Prostate gland (tissue), 2 donors: ENCODE results near the gene CREB3. TPM values are rescaled to one million over a fixed set of nuclear protein-coding genes. Genes with fewer than 3 reads are reported as not detected.

Source experiments
- DNase-seq: peaks from one replicate; pipeline ENCODE4 v3.0.0-alpha.2; 2019; ENCODE audit warnings: low spot score
- H3K27ac ChIP-seq, 2 donors: fragments of 200-600 bp; sonication (generic); 2 replicates each; pipeline ENCODE4 v1.5.1; 2017 to 2019
- H3K27me3 ChIP-seq: fragments of 200-600 bp; sonication (generic); replicated peaks from 2 replicates; pipeline ENCODE4 v1.5.1; 2019; ENCODE audit not compliant: insufficient read depth
- H3K36me3 ChIP-seq, 2 donors: fragments of 200-600 bp; sonication (generic); 1 replicate in 1 of 2; 2 replicates in 1 of 2; pipeline versions ENCODE4 v1.5.1 to v1.8.1; 2017 to 2019
- H3K4me1 ChIP-seq: fragments of 200-600 bp; sonication (generic); replicated peaks from 2 replicates; pipeline ENCODE4 v1.5.1; 2019
- H3K4me3 ChIP-seq, 2 donors: fragments of 200-600 bp; sonication (generic); 2 replicates each; pipeline ENCODE4 v1.5.1; 2017 to 2019
- H3K9me3 ChIP-seq: fragments of 200-600 bp; sonication (generic); 2 replicates; pipeline ENCODE4 v1.5.1; 2017
- CTCF ChIP-seq, 4 experiments: fragments of 200-600 bp in 2 of 4; fragments of 450-650 bp in 2 of 4; sonication (generic) in 2 of 4; IDR thresholded peaks; 1 replicate in 3 of 4; 2 replicates in 1 of 4; pipeline ENCODE4 v1.5.1; 2016 to 2019; ENCODE audit warnings: antibody characterized with exemption in 4 of 4, mild to moderate bottlenecking in 2 of 4, moderate library complexity in 2 of 4
- POLR2A ChIP-seq: fragments of 450-650 bp; IDR thresholded peaks from one replicate; pipeline ENCODE4 v1.6.1; 2016; ENCODE audit warnings: antibody characterized with exemption, mild to moderate bottlenecking
- POLR2AphosphoS5 ChIP-seq: sonication (generic); formaldehyde crosslinking; IDR thresholded peaks from one replicate; pipeline ENCODE4 v1.6.1; 2017; ENCODE audit warnings: antibody characterized with exemption
- WGBS: methylation state at CpG from one replicate; pipeline ENCODE4 v1.1.5; 2018; 5-methylcytosine and 5-hydroxymethylcytosine counted together
- intact Hi-C: fragments of 100-400 bp; cut with DNase I; formaldehyde crosslinking; loops from one replicate; pipeline ENCODE4 v1.14.2; 2022
- total RNA-seq, 2 donors: library from RNA; depleted of rRNA; stranded (reverse); fragments of >200 nt; gene quantifications; one replicate each; pipeline ENCODE4 v1.1.0, GENCODE V29; 2016

CREB3 gene
- total RNA-seq, 2 donors from 2014 or later: 60.9 to 120 TPM

- Histone ChIP-seq H3K27ac (peak overlapping the region; percentile 80 to 88), H3K27me3 (no peaks in the 10 kb centered on the region), H3K4me3 (peak overlapping the region; percentile 72 to 89), H3K4me1 (peaks cover 21% of the 10 kb centered on the region), H3K36me3 (peaks cover 11 to 12% of the 10 kb centered on the region in 2 donors), H3K9me3 (no peaks in the 10 kb centered on the region)
- TF ChIP-seq POLR2A (no peak), POLR2AphosphoS5 (no peak), CTCF (IDR thresholded peaks at IDR 0.05) (no peak)
- under 1% methylated on average over 24 of the region's 24 CpGs for WGBS
- DNase-seq: no peak
- intact Hi-C loops: no loop called here
These were observed 15.9 kb downstream of the CREB3 start for GRCh38 chr9:35748242-35748857.

- WGBS: under 1% methylated on average over 36 of the region's 69 CpGs
- H3K27ac ChIP-seq: peak within 1 kb of the TSS; percentile 80 to 88
These were observed 16.5 kb downstream of the CREB3 start, which contains the start of the genes GBA2 and RGP1 for GRCh38 chr9:35748858-35749514. GBA2 (minus strand) TSS chr9:35749228; CDS start chr9:35748704, 524 bp downstream. RGP1 (plus strand) TSS chr9:35749287; CDS start chr9:35749756, 469 bp downstream.

GRCh38 chr9:35749515-35750255, 17.2 kb downstream of the CREB3 start:
- Histone ChIP-seq H3K9me3 (no peaks in the 10 kb centered on the region), H3K4me1 (peaks cover 21% of the 10 kb centered on the region), H3K4me3 (peak overlapping the region; percentile 72 to 89), H3K27me3 (no peaks in the 10 kb centered on the region), H3K27ac (peak overlapping the region; percentile 80 to 88), H3K36me3 (peaks cover 0 to 11% of the 10 kb centered on the region in 2 donors)
- WGBS: 2% methylated on average over 19 of the region's 19 CpGs
- intact Hi-C loops: no loop called here
- DNase-seq: peak; percentile 20
- TF ChIP-seq POLR2A (no peak), CTCF (IDR thresholded peaks at IDR 0.05) (no peak), POLR2AphosphoS5 (no peak)

More at GRCh38 chr9:35748858-35749514, 16.5 kb downstream of the CREB3 start, which contains the start of the genes GBA2 and RGP1:
- TF ChIP-seq POLR2A: peak; percentile 66
- peak in 1 of 4 experiments; percentile 15 for TF ChIP-seq CTCF (IDR thresholded peaks at IDR 0.05)
- peak; percentile 72 for TF ChIP-seq POLR2AphosphoS5
- Histone ChIP-seq H3K27me3 (no peaks in the 10 kb centered on the region), H3K4me3 (peak within 1 kb of the TSS; percentile 72 to 89), H3K4me1 (peaks cover 21% of the 10 kb centered on the region), H3K9me3 (no peaks in the 10 kb centered on the region), H3K36me3 (peaks cover 5 to 11% of the 10 kb centered on the region in 2 donors)
- intact Hi-C loops: no loop called here
- peak; percentile 76 for DNase-seq

GRCh38 chr9:35750256-35750531, 17.7 kb downstream of the CREB3 start:
- intact Hi-C loops: no loop called here
- H3K27ac ChIP-seq: peak overlapping the region in 1 of 2 donors; percentile 88
- peaks cover 0 to 11% of the 10 kb centered on the region in 2 donors for H3K36me3 ChIP-seq
- no peaks in the 10 kb centered on the region for H3K9me3 ChIP-seq
- H3K4me3 ChIP-seq: peak overlapping the region in 1 of 2 donors; percentile 89
- peaks cover 21% of the 10 kb centered on the region for H3K4me1 ChIP-seq
- DNase-seq: no peak
- no peak for TF ChIP-seq POLR2AphosphoS5
- TF ChIP-seq CTCF (IDR thresholded peaks at IDR 0.05): no peak
- H3K27me3 ChIP-seq: no peaks in the 10 kb centered on the region
- WGBS: 56% methylated on average over 4 of the region's 4 CpGs
